ENCODE results near the gene DGCR6. TPM values are rescaled to one million over a fixed set of nuclear protein-coding genes. Genes with fewer than 3 reads are reported as not detected.
A peak's percentile ranks its signal among the peaks of the same experiment; 100 is the strongest.
"Not testable (repeated sequence)": the region's sequence is repeated elsewhere in the genome, so short reads cannot be mapped to it uniquely, and the experiment has no call there.

Gene DGCR6
- total and polyA plus RNA-seq, 2 of the 4 experiments (the other 2 are of a cell fraction), result 0.54 to 0.58 TPM

DNA sequence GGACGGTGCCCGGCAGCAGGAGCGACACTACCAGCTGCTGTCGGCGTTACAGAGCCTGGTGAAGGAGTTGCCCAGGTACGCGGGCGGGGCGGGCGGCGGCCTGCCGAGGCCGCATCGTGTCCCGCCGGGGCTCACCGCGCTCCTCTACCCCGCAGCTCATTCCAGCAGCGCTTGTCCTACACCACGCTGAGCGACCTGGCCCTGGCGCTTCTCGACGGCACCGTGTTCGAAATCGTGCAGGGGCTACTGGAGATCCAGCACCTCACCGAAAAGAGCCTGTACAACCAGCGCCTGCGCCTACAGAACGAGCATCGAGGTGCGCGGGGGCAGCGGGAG is 258 bp downstream of the DGCR6 start:
- H3K9ac ChIP-seq (ENCODE audit: low read depth, low read length); dilution Hi-C loops (cut with HindIII; ENCODE audit: low sequenced_read_pairs, unreplicated experiment); H3K79me1 ChIP-seq (ENCODE audit: low read depth in 1 of 2, low read length in 2 of 2); H3K4me2 ChIP-seq (ENCODE audit: low read depth, low read length); H2BK5ac ChIP-seq (ENCODE audit: low read depth, low read length, poor library complexity, severe bottlenecking); H4K91ac ChIP-seq (ENCODE audit: insufficient read depth, low read depth, low read length); intact Hi-C loops (cut with micrococcal nuclease); H2BK120ac ChIP-seq (ENCODE audit: low read depth, low read length); H3K9me3 ChIP-seq (ENCODE audit: control insufficient read depth, insufficient read depth, low read length); H2AFZ ChIP-seq (replicated peaks; ENCODE audit: low read length, poor library complexity); H3K14ac ChIP-seq (replicated peaks; ENCODE audit: low read depth, low read length); H4K8ac ChIP-seq (ENCODE audit: low read depth in 2 of 2, low read length in 2 of 2); H3K4me1 ChIP-seq (ENCODE audit: control insufficient read depth, insufficient read depth, low read length); DNase-seq; H3K36me3 ChIP-seq (ENCODE audit: control insufficient read depth, insufficient read depth, low read length); CTCF ChIA-PET; H4K5ac ChIP-seq (ENCODE audit: low read depth, low read length); H4K20me1 ChIP-seq (ENCODE audit: insufficient read depth, low read length); H3K27me3 ChIP-seq (ENCODE audit: control insufficient read depth, insufficient read depth, low read length); H2BK15ac ChIP-seq (ENCODE audit: low read depth, low read length); H3K27ac ChIP-seq (ENCODE audit: insufficient read depth, low read length); H3K4ac ChIP-seq (ENCODE audit: low read depth, low read length); H3K23ac ChIP-seq (ENCODE audit: low read depth, low read length); H2BK20ac ChIP-seq (ENCODE audit: low read depth, low read length); H2AK9ac ChIP-seq (replicated peaks; ENCODE audit: low read depth, low read length, poor library complexity); H2AK5ac ChIP-seq (ENCODE audit: low read depth, low read length); BruUV-seq (replicated peaks); POLR2A ChIA-PET (ENCODE audit: unreplicated experiment); H3K9me1 ChIP-seq (ENCODE audit: insufficient read depth, low read length); H3K56ac ChIP-seq (ENCODE audit: extremely low read depth, insufficient read depth, low read length); in situ Hi-C loops (cut with MboI; ENCODE audit: low sequenced_read_pairs); H3K18ac ChIP-seq (ENCODE audit: low read depth, low read length); H3K4me3 ChIP-seq (ENCODE audit: insufficient read depth, low read depth, low read length): not testable (repeated sequence)
- WGBS, 2 experiments (ENCODE audit: extremely low coverage in 2 of 2, insufficient read length in 1 of 2), result no CpG with 5 or more reads among the region's 36 CpGs
- ATAC-seq (ENCODE audit: low read depth), result peak; percentile 44
